ENCODE data around the gene UBE2R2. TPM values are rescaled to one million over a fixed set of nuclear protein-coding genes. Genes with fewer than 3 reads are reported as not detected.
"Not testable (repeated sequence)": the region's sequence is repeated elsewhere in the genome, so short reads cannot be mapped to it uniquely, and the experiment has no call there.

The UBE2R2 gene
- polyA plus RNA-seq, 1 donor: 48.9 TPM

DNA sequence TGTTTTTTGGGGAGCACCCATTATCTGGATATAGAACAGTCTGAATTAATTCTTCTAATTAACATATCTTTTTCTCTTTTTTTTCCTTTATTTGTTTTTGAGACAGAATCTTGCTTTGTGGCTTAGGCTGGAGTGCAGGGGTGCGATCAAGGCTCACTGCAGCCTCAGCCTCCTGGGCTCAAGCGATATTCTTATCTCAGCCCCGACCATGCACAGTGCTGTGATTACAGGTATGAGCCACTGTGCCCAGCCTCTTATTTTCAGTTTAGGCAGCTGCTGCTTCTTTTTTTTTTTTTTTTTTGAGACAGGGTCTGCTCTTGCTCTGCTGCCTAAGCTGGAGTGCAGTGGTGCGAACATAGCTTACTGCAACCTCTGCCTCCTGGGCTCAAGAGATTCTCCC is 20.2 kb downstream of the UBE2R2 start:
- Histone ChIP-seq H3K27ac (ENCODE audit: low read length) (no peak overlapping the region), H3K4me1 (ENCODE audit: control insufficient read depth, insufficient read depth, low read length) (no peaks in the 10 kb centered on the region), H3K36me3 (ENCODE audit: control insufficient read depth, insufficient read depth, low read length) (no peaks in the 10 kb centered on the region), H3K27me3 (ENCODE audit: control insufficient read depth, insufficient read depth, low read length) (no peaks in the 10 kb centered on the region), H3K9me3 (ENCODE audit: control insufficient read depth, low read depth, low read length) (no peaks in the 10 kb centered on the region), H3K4me3 (ENCODE audit: low read length) (no peak overlapping the region)
- DNase-seq: no peak
- no CpG with 5 or more reads among the region's 4 CpGs for WGBS (ENCODE audit: insufficient coverage, low lambda C conversion rate)

DNA sequence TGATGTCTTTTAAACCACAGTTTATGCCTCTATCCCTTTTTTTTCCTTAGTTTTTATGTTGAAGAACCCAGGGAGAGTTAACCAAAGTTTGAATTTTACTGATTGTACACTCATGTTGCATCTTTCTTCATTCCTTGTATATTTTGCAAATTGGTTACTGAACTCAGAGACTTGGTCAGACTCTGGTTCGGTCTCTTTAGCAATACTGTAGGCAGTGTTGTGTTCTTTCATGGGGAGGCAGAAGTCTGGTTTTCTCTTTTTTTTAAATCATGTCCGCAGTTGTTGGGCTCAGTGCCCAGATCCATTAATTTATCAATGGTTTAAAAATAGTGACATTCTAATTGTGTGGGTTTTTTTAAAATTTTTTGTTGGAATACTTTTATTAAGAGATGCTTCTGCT is 23.4 kb downstream of the UBE2R2 start:
- no peak overlapping the region for H3K4me3 ChIP-seq (ENCODE audit: low read length)
- DNase-seq: no peak
- H3K36me3 ChIP-seq (ENCODE audit: control insufficient read depth, insufficient read depth, low read length): no peaks in the 10 kb centered on the region
- 86% methylated on average over 2 of the region's 2 CpGs for WGBS (ENCODE audit: insufficient coverage, low lambda C conversion rate)
- H3K4me1 ChIP-seq (ENCODE audit: control insufficient read depth, insufficient read depth, low read length): no peaks in the 10 kb centered on the region
- no peaks in the 10 kb centered on the region for H3K9me3 ChIP-seq (ENCODE audit: control insufficient read depth, low read depth, low read length)
- H3K27ac ChIP-seq (ENCODE audit: low read length): no peak overlapping the region
- H3K27me3 ChIP-seq (ENCODE audit: control insufficient read depth, insufficient read depth, low read length): no peaks in the 10 kb centered on the region

DNA sequence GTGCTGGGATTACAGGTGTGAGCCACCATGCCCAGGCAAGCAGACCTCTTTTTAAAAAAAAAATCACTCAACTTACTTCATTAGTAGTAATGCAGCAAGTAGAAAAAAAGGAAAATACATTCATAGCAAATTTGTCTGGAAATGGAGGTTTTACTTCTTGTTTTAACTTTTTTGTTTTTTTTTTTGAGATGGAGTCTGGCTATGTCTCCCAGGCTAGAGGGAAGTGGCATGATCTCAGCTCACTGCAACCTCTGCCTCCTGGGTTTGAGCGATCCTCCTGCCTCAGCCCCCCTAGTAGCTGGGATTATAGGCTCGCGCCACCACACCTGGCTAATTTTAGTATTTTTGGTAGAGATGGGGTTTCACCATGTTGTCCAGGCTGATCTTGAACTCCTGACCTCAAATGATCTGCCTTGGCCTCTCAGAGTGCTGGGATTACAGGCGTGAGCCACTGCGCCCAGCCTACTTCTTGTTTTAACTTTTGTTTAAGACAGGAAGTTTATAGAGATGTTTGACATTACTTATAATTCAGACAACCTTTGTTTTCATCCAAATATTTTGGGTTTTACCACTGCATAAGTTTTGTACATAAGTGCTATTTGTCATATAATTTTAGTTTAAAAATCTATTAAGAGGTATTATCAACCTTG is 26.5 kb downstream of the UBE2R2 start:
- Histone ChIP-seq H3K4me1 (ENCODE audit: control insufficient read depth, insufficient read depth, low read length) (no peaks in the 10 kb centered on the region), H3K27me3 (ENCODE audit: control insufficient read depth, insufficient read depth, low read length) (no peaks in the 10 kb centered on the region), H3K36me3 (ENCODE audit: control insufficient read depth, insufficient read depth, low read length) (no peaks in the 10 kb centered on the region), H3K9me3 (ENCODE audit: control insufficient read depth, low read depth, low read length) (no peaks in the 10 kb centered on the region), H3K27ac (ENCODE audit: low read length) (no peak overlapping the region), H3K4me3 (ENCODE audit: low read length) (no peak overlapping the region)
- no peak for DNase-seq
- no CpG with 5 or more reads among the region's 5 CpGs for WGBS (ENCODE audit: insufficient coverage, low lambda C conversion rate)

DNA sequence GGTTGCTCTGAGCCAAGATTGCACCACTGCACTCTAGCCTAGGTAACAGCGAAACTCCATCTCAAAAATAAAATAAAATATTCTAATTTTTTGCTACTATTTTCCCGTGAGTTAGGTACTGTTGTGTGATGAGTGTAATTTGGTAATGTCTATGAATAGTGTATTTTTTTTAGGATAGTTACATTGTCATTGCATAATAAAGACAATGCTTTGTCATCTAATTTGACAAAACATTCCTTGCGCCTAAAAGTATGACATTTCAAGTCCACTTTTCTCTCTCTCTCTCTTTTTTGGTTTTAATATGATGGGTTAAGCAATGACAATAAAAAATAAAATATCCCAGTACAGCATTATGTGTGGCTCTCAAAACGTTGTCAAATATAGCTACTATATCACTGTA is 29.3 kb downstream of the UBE2R2 start:
- WGBS (ENCODE audit: insufficient coverage, low lambda C conversion rate): 86% methylated on average over 1 of the region's 4 CpGs
- H3K9me3 ChIP-seq (ENCODE audit: control insufficient read depth, low read depth, low read length): no peaks in the 10 kb centered on the region
- no peaks in the 10 kb centered on the region for H3K4me1 ChIP-seq (ENCODE audit: control insufficient read depth, insufficient read depth, low read length)
- DNase-seq: no peak
- no peak overlapping the region for H3K27ac ChIP-seq (ENCODE audit: low read length)
- H3K36me3 ChIP-seq (ENCODE audit: control insufficient read depth, insufficient read depth, low read length): no peaks in the 10 kb centered on the region
- H3K27me3 ChIP-seq (ENCODE audit: control insufficient read depth, insufficient read depth, low read length): no peaks in the 10 kb centered on the region
- no peak overlapping the region for H3K4me3 ChIP-seq (ENCODE audit: low read length)

DNA sequence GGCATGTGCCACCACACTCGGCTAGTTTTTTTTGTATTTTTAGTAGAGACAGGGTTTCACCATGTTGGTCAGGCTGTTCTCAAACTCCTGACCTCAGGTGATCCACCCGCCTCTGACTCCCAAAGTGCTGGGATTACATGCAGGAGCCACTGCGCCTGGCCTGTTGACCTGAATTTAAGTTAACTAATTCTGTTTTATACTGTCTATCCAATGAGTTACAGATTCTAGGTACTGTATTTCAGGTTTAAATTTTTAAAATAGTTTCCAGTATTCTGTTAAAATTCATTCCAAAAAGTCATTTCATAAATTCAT is 30.9 kb downstream of the UBE2R2 start:
- H3K4me1 ChIP-seq (ENCODE audit: control insufficient read depth, insufficient read depth, low read length); H3K27ac ChIP-seq (ENCODE audit: low read length): not testable (repeated sequence)

DNA sequence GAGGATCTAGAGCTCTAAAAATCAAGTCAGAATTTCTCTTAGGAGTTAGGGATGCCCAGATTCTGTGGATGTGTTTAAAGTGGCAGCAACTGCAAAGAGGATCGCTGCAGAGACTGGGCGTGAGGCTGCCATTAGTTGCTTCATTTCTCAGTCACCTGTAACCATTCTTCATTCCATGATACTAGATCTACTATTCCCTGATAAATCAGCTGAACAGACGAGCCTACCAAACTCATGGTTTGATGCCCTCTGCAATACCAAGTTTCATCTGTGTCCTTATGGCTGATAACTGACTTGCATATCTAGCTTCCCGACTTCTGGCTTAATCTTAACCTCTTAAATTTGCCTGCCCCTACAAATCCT is 33.3 kb downstream of the UBE2R2 start:
- Histone ChIP-seq H3K36me3 (ENCODE audit: control insufficient read depth, insufficient read depth, low read length) (no peaks in the 10 kb centered on the region), H3K4me1 (ENCODE audit: control insufficient read depth, insufficient read depth, low read length) (no peaks in the 10 kb centered on the region), H3K27ac (ENCODE audit: low read length) (no peak overlapping the region), H3K27me3 (ENCODE audit: control insufficient read depth, insufficient read depth, low read length) (no peaks in the 10 kb centered on the region), H3K4me3 (ENCODE audit: low read length) (no peak overlapping the region), H3K9me3 (ENCODE audit: control insufficient read depth, low read depth, low read length) (no peaks in the 10 kb centered on the region)
- 56% methylated on average over 1 of the region's 4 CpGs for WGBS (ENCODE audit: insufficient coverage, low lambda C conversion rate)
- no peak for DNase-seq

More for the DNA sequence above, 30.9 kb downstream of the UBE2R2 start:
- H3K9me3 ChIP-seq (ENCODE audit: control insufficient read depth, low read depth, low read length); H3K36me3 ChIP-seq (ENCODE audit: control insufficient read depth, insufficient read depth, low read length); DNase-seq; H3K4me3 ChIP-seq (ENCODE audit: low read length); H3K27me3 ChIP-seq (ENCODE audit: control insufficient read depth, insufficient read depth, low read length): not testable (repeated sequence)
- 100% methylated on average over 1 of the region's 3 CpGs for WGBS (ENCODE audit: insufficient coverage, low lambda C conversion rate)

DNA sequence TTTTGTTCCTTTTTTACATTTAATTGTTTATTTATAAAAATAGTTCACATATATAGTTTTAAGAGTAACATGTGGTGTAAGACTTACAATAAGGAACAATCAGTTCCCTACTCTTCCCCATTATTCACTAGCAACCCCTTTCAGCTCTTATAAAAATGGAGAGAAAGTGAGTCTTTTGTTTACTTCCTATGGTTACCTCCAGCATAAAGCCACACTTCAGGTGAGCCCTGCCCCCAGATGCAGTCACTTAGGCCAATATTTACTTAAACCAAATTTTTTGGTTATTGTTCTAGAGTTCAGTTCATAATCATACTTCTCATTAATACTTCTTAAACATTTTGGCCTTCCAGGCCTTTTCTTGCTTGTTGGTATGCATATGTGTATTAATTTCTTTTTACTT is 33.7 kb downstream of the UBE2R2 start:
- no peak for DNase-seq
- H3K4me3 ChIP-seq (ENCODE audit: low read length): no peak overlapping the region
- H3K27me3 ChIP-seq (ENCODE audit: control insufficient read depth, insufficient read depth, low read length): no peaks in the 10 kb centered on the region
- H3K27ac ChIP-seq (ENCODE audit: low read length): no peak overlapping the region
- no peaks in the 10 kb centered on the region for H3K36me3 ChIP-seq (ENCODE audit: control insufficient read depth, insufficient read depth, low read length)
- H3K9me3 ChIP-seq (ENCODE audit: control insufficient read depth, low read depth, low read length): no peaks in the 10 kb centered on the region
- no peaks in the 10 kb centered on the region for H3K4me1 ChIP-seq (ENCODE audit: control insufficient read depth, insufficient read depth, low read length)

DNA sequence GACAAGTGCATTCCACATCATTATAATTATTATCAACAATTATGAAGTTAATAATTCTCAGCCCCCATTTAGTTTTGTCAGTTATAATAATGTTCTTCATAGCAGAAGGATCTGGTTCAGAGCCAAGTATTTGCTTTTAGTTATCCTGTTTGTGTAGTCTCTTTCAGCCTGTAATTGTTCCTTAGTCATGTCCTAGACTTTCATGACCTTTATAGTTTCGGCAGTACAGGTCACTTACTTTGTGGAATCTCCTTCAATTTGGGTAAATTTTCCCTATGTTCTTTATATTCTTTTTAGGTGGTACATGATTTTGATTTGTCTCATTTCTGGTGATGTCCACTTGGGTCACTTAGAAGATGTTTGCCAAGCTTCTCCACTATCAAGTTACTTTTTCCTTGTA is 34.3 kb downstream of the UBE2R2 start:
- Histone ChIP-seq H3K36me3 (ENCODE audit: control insufficient read depth, insufficient read depth, low read length) (no peaks in the 10 kb centered on the region), H3K4me3 (ENCODE audit: low read length) (no peak overlapping the region), H3K4me1 (ENCODE audit: control insufficient read depth, insufficient read depth, low read length) (no peaks in the 10 kb centered on the region), H3K27me3 (ENCODE audit: control insufficient read depth, insufficient read depth, low read length) (no peaks in the 10 kb centered on the region), H3K9me3 (ENCODE audit: control insufficient read depth, low read depth, low read length) (no peaks in the 10 kb centered on the region), H3K27ac (ENCODE audit: low read length) (no peak overlapping the region)
- no peak for DNase-seq
- no CpG with 5 or more reads among the region's 1 CpG for WGBS (ENCODE audit: insufficient coverage, low lambda C conversion rate)

DNA sequence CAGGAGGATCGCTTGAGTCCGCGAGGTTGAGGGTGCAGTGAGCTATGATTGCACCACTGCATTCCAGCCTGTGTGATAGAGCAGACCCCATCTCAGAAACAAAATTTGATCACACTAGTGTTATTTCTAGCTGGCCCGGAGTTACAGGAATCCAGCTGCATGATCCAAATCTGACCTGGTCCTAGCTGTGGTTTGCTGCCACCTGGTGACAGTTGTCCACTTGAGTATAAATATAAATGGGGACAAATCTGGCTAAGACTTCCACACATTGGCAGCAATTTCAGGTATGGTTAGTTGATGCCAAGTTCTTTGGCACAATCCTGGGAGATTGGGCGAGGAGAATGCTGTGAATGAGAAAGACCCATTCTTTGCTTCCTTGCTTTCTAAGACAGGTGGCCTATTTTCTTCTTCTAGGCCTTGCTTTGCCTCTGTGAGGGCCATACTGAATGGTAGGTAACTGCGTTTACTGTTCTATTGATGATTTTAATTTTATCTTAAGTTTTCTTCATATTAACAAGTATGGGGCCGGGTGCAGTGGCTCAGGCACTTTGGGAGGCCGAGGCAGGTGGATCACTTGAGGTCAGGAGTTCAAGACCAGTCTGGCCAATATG is 35.4 kb downstream of the UBE2R2 start:
- no peaks in the 10 kb centered on the region for H3K36me3 ChIP-seq (ENCODE audit: control insufficient read depth, insufficient read depth, low read length)
- H3K27me3 ChIP-seq (ENCODE audit: control insufficient read depth, insufficient read depth, low read length): no peaks in the 10 kb centered on the region
- WGBS (ENCODE audit: insufficient coverage, low lambda C conversion rate): 100% methylated on average over 3 of the region's 8 CpGs
- H3K9me3 ChIP-seq (ENCODE audit: control insufficient read depth, low read depth, low read length): no peaks in the 10 kb centered on the region
- DNase-seq: peak; percentile 42 to 55
- no peak overlapping the region for H3K4me3 ChIP-seq (ENCODE audit: low read length)
- H3K4me1 ChIP-seq (ENCODE audit: control insufficient read depth, insufficient read depth, low read length): no peaks in the 10 kb centered on the region
- H3K27ac ChIP-seq (ENCODE audit: low read length): no peak overlapping the region

DNA sequence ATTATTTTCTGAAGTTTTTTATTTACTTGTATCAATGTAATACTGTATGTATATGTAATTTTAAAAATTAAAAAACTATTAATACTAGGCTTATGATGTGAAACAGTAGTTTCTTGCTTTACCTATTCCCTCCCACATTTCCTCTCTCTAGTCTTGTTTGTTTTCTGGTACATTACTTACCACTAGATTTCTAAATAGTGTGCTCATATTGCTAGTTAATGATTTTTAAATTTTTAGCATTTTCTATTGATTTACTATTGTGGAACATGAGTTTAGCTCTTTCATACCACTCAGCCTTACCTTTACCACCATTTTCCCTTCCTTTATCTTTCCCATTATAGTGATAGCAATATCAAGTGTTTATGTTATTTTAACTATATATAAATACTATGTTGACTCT is 39.3 kb downstream of the UBE2R2 start:
- H3K4me1 ChIP-seq (ENCODE audit: control insufficient read depth, insufficient read depth, low read length): no peaks in the 10 kb centered on the region
- no peaks in the 10 kb centered on the region for H3K27me3 ChIP-seq (ENCODE audit: control insufficient read depth, insufficient read depth, low read length)
- no peak overlapping the region for H3K27ac ChIP-seq (ENCODE audit: low read length)
- no peaks in the 10 kb centered on the region for H3K36me3 ChIP-seq (ENCODE audit: control insufficient read depth, insufficient read depth, low read length)
- DNase-seq: no peak
- no peak overlapping the region for H3K4me3 ChIP-seq (ENCODE audit: low read length)
- H3K9me3 ChIP-seq (ENCODE audit: control insufficient read depth, low read depth, low read length): no peaks in the 10 kb centered on the region

DNA sequence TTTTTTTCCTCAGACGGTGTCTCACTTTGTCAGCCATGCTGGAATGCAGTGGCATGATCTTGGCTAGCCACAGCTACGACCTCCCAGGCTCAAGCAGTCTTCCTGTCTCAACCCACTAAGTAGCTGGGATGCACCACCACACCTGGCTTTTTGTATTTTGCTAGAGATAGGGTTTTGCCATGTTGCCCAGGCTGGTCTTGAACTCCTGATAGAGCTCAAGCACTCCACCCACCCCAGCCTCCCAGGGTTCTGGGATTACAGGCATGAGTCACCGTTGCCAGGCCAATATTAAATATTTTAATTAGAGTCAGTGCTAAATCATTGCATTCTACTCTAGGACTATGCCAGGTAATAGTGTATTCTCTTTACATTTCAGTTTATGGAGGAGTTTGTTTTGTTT is 41.5 kb downstream of the UBE2R2 start:
- no peak for DNase-seq
- Histone ChIP-seq H3K27me3 (ENCODE audit: control insufficient read depth, insufficient read depth, low read length) (no peaks in the 10 kb centered on the region), H3K4me1 (ENCODE audit: control insufficient read depth, insufficient read depth, low read length) (no peaks in the 10 kb centered on the region), H3K4me3 (ENCODE audit: low read length) (no peak overlapping the region), H3K27ac (ENCODE audit: low read length) (no peak overlapping the region), H3K9me3 (ENCODE audit: control insufficient read depth, low read depth, low read length) (no peaks in the 10 kb centered on the region), H3K36me3 (ENCODE audit: control insufficient read depth, insufficient read depth, low read length) (no peaks in the 10 kb centered on the region)
- WGBS (ENCODE audit: insufficient coverage, low lambda C conversion rate): no CpG with 5 or more reads among the region's 3 CpGs

All from large intestine (tissue), 3 donors.